Tongue (tissue), 2 donors: ENCODE data around the gene LMNB1. TPM values are rescaled to one million over a fixed set of nuclear protein-coding genes. Genes with fewer than 3 reads are reported as not detected.
"Not testable (repeated sequence)": the region's sequence is repeated elsewhere in the genome, so short reads cannot be mapped to it uniquely, and the experiment has no call there.

Experiments
- DNase-seq: peaks from one replicate; pipeline ENCODE4 v3.0.0-alpha.2; 2015
- total RNA-seq: library from RNA; depleted of rRNA; stranded (reverse); fragments of >200 nt; gene quantifications from one replicate; pipeline ENCODE4 v1.2.3, GENCODE V29; 2014

The LMNB1 gene, protein sequence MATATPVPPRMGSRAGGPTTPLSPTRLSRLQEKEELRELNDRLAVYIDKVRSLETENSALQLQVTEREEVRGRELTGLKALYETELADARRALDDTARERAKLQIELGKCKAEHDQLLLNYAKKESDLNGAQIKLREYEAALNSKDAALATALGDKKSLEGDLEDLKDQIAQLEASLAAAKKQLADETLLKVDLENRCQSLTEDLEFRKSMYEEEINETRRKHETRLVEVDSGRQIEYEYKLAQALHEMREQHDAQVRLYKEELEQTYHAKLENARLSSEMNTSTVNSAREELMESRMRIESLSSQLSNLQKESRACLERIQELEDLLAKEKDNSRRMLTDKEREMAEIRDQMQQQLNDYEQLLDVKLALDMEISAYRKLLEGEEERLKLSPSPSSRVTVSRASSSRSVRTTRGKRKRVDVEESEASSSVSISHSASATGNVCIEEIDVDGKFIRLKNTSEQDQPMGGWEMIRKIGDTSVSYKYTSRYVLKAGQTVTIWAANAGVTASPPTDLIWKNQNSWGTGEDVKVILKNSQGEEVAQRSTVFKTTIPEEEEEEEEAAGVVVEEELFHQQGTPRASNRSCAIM
- 54.7 TPM for total RNA-seq

DNA sequence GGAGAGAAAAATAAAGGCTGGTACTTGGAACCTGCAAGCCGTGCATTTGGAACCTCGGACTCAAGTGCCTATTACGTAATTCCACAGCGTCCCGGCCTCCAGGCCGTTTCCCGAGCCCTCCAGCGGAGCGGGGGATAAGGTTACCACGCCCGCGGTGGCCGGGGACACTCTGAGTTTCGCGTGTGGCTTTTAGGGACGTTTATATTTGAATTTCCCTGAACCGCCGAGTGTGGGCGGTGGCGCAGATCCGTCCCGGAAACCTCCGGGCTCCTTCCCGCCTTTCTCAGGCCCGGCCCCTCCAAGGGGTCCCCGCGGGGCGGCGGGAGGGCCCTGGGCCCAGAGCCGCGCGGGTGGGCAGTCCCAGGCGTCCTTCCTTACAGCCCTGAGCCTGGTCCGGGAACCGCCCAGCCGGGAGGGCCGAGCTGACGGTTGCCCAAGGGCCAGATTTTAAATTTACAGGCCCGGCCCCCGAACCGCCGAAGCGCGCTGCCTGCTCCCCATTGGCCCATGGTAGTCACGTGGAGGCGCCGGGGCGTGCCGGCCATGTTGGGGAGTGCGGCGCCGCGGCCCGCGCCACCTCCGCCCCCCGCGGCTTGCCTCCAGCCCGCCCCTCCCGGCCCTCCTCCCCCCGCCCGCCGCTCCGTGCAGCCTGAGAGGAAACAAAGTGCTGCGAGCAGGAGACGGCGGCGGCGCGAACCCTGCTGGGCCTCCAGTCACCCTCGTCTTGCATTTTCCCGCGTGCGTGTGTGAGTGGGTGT, at the start of gene LMNB1:
Gene LMNB1, plus strand, starts transcription at position 638 of the 758 bp plus-strand sequence. CDS start 373 bp downstream, outside the sequence.
- peak; percentile 98 for DNase-seq

DNA sequence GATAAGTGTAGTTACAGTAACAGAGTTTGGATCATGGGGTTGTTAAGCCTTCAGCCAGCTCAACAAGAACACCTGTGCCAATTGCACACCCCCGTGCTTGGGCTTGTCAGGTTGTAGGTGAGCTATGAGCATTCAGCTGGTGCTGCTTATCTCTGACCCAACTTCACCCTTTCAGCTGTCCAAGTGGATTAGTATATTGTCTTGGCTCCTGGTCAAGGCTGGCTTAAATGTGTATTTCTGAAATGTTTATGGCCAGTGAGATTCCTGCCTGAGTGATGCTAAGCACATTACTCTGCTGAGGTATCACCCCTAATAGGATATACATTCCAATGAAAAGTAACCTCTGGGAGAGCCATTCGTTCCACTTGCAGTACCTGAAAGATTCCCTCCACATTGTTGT, 44.2 kb upstream of the LMNB1 start:
- peak; percentile 9 for DNase-seq

DNA sequence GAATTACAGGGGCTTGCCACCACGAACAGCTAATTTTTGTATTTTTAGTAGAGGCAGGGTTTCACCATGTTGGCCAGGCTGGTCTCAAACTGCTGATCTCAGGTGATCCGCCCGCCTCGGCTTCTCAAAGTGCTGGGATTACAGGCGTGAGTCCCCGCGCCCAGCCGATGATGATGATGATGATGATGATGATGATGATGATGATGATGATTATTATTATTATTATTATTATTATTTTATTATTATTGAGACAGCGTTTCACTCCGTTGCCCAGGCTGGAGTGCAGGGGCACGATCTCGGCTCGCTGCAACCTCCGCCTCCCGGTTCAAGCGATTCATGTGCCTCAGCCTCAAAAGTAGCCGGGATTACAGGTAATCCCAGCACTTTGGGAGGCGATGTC, 42.4 kb upstream of the LMNB1 start:
- not testable (repeated sequence) for DNase-seq

DNA sequence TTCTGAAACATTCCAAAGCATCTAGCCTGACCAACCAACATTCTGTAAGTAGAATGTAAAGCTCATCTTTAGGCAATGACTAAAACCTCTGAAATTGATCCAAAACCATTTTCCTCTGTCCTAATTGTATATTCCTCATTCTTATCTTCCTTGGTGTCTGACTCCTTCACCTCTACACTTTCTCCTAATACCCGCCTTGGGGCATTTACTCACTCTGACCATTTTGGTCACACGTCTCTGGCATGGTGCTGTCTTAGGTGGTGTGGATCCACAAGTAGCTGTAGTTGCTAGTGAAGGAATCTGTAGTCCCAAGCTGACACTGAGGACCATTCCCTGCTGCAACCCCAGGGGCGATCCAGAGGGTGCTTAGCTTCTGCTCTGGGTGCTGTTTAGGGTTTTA, 40.8 kb upstream of the LMNB1 start:
- no peak for DNase-seq

DNA sequence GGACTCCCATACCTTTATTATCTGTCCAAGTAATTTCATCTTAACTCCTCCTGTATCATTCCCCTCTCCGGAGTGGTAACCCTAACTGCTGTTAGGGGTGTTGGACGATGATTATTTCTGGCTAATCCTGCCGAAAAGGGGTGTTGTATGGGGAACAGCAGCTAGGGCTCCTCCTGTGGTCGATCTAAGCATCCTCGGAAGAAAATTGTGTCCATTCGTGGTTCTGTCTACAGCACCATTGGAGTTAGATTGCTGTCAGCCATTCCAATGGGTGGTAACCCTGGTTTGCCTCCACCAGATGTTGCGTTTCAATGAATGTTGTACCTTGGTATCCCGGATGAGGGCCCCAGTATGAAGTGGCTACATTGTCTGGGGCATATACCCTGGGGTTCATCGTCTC, 35.6 kb upstream of the LMNB1 start:
- DNase-seq: no peak

DNA sequence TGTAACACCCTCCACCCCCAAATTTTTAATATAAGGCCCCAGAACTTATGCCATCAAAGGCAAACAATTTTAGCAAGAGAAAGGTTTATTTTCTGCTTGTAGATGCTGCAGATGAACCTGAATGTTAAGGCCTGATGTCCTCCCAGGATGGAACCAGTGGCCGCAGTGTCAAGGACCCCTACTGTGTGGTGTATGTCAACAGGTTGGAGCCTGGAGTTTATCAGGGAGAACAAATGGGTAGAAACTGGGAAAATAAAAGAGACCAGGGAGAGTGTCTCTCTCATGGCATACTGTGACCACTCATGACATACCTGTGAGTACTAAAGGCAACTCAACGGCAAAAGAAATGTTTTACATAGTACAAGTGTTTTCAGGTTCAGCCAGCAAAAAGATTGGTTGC, 34.5 kb upstream of the LMNB1 start:
- no peak for DNase-seq

DNA sequence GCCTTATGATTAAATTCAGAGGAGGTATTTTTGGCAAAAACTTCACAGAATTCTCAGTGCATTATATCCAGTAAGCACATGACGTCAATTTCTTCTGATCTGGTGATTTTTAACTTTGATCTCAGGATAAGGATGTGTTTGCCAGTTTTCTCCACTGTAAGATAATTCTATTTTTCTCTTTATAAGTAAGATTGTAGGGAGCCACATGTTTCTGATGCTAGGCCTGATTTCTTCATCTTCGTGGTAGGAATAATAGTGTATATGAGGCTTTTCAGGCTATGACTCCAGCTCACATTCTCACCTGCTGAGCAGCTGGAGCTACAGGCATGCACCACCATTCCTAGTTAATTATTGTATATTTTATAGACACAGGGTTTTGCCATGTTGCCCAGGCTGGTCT, 32.1 kb upstream of the LMNB1 start:
- no peak for DNase-seq

DNA sequence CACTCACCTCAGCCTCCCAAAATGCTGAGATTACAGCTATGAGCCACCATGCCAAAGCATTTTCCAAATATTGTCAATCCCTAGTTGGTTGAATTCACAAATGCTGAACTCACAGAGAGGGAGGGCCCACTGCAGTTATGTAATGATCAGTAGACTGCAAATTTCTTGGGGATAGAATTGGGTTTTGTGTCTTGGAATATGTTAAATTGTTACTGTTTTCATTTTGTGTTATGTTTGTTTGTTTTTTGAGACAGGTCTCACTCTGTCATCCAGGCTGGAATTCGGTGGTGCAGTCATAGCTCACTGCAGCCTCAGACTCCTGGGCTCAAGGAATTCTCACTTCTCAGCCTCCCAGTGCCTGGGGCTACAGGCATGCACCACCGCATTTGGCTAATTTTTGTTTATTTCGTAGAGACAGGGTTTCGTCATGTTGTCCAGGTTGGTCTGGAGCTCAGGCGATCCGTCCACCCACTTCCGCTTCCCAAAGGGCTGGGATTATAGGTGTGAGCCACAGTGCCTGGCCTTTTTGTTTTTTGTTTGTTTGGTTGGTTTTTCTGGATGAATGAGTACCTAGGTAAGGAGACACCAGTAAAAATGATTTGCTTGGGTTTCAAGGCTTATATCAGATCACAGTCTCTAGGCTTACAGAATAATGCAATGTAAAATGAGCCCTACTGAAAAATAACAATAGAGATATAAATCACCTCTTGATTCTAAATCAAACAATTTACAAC, 31.5 kb upstream of the LMNB1 start:
- DNase-seq: no peak

DNA sequence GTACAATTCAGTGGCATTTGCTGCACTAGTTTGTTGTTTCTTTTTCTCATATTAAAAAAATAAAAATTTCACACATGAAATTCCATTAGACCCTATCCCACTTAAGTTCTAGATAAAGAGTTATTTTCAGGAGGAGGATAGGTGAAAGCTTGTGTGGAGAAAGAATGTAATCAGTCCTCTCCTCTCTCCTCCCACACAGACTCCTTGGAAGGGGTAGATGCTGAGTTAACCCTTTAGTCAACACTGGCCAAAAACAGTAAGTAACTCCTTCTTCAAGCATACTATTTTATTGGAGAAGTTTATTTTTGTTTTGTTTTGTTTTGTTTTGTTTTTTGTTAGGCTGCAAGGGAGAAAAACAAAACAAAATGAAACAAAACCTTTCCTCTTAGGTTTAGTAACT, 30.6 kb upstream of the LMNB1 start:
- DNase-seq: no peak

DNA sequence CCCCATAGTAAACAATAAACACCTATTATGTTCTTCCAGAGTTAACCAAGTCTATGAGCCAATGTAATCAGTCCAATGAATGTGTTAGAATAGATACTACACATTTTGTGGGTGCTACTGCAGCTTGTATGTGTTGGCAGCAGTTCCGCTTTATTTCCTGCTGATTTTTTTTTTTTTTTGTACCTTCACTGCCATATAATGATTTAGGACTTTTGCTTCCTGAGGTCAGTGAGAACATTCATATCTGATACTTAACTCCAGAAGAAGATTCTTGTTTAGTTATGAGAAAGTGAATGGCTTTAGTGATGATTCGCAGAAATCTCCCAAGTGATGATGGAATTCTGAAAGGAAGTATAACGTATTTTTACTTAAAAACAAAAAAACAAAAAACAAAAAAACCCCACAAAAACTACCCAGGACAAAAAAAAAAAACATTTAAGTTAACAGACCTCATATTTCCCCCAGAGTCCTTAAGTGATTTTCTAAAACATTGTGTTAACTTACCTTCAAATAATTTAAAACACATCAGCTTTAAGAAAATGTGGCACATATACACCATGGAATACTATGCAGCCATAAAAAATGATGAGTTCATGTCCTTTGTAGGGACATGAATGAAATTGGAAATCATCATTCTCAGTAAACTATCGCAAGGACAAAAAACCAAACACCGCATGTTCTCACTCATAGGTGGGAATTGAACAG, 24.7 kb upstream of the LMNB1 start:
- DNase-seq: no peak

DNA sequence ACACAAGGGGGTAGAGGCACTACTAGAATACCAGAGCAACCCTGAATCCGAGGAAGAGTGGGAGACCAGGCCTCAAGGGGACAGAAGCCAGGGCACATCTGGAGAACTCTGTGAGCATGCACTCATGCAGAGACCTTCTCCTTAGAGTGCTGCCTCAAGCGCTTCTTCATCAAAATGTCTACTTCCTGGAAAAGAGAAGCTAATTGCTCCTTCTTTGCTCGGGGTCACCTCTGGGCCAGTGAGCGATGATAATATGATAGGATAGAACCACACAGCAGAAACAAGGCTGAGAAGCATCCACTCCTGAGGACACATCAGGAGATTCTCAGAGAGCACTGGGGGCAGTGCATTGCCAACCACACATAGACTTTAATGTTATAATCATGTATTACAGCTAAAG, 23.7 kb upstream of the LMNB1 start:
- no peak for DNase-seq

DNA sequence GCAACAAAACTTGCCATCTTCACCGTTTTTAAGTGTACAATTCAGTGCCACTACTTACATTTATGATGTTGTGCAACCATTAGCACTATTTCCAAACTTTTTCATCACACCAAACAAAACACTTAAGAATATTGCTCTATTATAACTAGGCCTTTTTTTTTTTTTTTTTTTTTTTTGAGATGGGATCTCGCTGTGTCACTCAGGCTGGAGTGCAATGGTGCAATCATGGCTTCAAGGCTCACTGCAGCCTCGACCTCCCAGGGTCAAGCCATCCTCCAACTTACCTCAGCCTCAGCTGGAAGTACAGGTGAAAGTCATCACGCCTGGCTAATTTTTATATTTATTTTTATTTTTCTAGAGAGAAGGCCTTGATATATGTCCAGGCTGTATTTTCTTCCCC, 22.3 kb upstream of the LMNB1 start:
- DNase-seq: no peak

DNA sequence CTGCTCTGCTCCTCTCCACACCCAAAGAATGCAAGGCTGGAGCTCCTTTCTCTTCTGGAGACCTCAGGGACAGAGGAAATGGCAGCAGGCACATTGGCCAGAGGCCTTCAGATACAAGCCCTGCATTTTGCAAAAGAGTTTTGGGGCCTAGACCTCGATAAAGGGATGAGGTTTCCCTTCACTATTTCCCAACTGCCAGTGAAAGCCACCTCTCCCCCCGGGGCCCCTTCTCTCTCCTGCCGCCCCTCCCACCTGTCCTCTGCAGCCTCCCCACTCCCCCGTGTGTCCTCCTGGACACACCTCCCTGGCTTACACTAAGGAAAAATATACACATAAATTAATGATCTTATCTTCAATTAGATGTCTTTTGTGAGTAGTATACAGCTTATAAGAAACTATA, 21.3 kb upstream of the LMNB1 start:
- no peak for DNase-seq

DNA sequence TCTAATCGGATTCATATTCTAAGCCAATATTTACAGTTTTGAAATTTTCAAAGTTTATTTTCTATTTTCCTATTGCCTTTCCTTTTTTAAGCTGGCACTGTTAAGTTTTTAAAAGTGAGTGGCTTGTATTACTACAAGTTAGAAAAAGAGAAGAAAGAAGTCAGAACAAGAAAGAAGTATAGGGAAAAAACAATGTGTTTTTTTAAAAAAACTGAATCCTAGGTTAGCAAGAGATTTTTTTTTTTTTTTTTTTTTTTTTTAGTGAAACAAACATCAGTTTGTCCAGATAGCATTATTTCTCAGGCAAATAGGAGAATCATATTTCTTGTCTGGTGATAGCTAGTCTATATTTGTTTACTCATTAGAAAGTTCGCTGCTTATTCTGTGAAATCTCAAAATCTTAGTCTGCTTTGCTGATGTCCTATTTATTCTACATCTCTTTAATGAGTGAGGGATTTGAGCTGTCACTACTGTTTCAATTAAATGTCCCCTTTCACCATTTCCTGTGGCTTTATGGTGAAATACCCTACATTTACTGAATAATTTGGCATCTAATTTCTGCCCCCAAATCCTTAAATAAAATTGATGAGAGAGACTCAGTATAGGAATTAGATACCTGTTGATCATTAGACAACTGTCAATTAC, 19.1 kb upstream of the LMNB1 start:
- no peak for DNase-seq

DNA sequence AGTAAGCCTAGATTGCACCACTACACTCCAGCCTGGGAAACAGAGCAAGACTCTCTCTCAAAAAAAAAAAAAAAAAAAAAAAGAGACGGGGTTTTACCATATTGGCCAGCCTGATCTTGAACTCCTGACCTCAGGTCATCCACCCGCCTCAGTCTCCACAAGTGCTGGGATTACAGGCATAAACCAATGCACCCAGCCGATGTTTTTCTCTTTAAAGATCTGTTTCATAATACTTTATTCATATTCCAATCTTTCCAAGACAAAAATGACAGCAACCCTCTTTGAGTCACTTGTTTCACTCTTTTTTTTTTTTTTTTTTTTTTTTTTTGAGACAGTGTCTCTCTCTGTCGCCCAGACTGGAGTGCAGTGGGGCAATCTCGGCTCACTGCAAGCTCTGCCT, 13.6 kb upstream of the LMNB1 start:
- no peak for DNase-seq

DNA sequence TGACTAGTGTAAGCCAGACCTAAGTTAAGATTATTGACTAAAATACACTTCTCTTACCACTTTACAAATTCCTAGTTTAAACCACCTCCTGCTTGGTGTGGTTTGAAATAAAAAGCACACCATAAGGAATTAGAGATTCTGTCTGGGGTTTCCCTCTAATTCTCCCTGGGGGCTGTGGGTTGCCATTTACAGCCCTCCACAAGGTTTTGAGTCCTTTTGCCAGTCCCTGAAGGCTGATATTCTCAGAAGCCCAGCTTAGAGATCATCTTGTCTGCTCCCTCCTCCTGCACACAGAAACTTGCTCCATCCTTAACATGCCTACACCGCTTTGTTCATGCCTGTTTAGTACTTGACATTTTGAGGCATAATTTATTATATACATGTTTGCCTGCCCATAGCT, 7.2 kb upstream of the LMNB1 start:
- no peak for DNase-seq

DNA sequence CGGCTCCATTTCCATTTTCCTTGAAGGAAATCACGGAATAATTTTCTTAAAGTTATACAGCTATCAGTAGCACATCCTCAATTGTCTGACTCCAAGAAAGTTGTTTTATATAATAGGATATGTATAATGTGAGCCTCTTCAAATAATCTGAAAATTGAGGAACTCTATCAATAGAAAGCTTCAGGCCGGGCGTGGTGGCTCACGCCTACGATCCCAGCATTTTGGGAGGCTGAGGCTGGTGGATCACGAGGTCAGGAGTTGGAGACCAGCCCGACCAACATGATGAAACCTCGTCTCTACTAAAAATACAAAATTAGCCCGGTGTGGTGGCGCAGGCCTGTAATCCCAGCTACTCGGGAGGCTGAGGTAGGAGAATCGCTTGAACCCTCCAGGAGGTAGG, 3.4 kb upstream of the LMNB1 start:
- not testable (repeated sequence) for DNase-seq

DNA sequence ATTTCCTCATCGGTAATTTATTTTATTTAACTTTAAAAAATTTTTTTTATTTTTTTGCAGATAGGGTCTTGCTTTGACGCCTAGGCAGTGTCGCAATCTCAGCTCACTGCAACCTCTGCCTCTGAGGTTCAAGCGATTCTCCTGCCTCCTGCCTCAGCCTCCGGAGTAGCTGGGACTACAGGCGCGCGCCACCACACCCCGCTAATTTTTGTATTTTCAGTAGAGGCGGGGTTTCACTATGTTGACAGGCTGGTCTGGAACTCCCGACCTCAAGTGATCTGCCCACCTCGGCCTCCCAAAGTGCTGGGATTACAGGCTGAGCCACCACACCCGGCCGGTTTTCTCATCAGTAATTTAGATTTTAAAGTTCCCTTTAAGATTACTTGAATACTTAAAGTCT, 2.3 kb upstream of the LMNB1 start:
- not testable (repeated sequence) for DNase-seq

DNA sequence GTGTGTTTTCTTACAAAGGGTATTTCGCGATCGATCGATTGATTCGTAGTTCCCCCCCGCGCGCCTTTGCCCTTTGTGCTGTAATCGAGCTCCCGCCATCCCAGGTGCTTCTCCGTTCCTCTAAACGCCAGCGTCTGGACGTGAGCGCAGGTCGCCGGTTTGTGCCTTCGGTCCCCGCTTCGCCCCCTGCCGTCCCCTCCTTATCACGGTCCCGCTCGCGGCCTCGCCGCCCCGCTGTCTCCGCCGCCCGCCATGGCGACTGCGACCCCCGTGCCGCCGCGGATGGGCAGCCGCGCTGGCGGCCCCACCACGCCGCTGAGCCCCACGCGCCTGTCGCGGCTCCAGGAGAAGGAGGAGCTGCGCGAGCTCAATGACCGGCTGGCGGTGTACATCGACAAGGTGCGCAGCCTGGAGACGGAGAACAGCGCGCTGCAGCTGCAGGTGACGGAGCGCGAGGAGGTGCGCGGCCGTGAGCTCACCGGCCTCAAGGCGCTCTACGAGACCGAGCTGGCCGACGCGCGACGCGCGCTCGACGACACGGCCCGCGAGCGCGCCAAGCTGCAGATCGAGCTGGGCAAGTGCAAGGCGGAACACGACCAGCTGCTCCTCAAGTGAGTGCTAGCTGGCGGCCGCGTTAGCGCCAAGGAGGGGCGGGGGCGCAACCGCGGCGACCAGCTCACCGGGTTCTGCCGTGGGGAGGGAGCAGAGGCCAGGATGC, 480 bp downstream of the LMNB1 start:
- peak; percentile 79 for DNase-seq

DNA sequence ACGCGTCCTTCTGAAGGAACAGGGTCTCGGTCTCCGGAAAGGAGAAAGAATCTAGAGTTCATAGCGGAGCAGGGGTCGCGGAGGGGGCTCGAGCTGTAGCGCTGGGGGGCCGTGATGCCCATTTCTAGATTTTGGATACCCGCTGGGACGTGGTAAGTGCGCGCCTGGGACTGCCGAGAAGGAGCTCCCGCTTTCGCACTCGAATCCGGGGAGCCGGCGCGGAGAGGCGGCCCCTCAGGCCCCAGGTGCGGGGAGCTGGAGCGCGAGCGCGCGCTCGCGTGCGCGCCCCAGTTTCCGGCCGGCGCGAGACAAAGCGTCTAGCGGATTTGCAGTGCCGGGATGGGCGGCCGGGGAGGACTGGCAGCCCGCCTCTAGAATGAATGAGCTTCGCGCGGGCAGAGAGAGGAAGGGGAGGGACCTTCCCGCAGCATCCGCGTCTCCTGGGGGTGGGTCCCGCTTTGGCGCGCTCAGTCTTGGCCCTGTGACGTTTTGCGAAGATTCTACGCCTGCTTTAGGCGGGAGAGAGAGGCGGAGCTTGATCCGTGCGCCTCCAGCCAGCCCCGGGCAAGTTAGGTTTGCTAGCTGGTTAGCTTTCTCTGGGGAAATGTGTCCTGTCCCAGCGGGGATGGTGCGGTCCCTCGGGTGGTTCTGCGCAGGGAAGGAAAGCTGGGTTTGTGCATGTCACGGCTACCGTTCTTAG, 1.2 kb downstream of the LMNB1 start:
- DNase-seq: peak; percentile 96
